Mesenchymal stem cell (in vitro differentiated cells and primary cell): ENCODE data around the gene PRIM2.
"Not testable (repeated sequence)": the region's sequence is repeated elsewhere in the genome, so short reads cannot be mapped to it uniquely, and the experiment has no call there.

ENCODE experiments used
- DNase-seq: peaks from one replicate; pipeline ENCODE4 v3.0.0-alpha.2; 2013
- H2AFZ ChIP-seq: one replicate; pipeline ENCODE4 v1.6.1; 2013; ENCODE audit warnings: low read depth, mild to moderate bottlenecking, control low read depth, inconsistent platforms, low read length, moderate library complexity
- H2AK5ac ChIP-seq: 2 replicates; pipeline ENCODE4 v1.6.1; 2013; ENCODE audit warnings: low read length, moderate library complexity, mild to moderate bottlenecking, inconsistent platforms; ENCODE audit not compliant: severe bottlenecking
- H2BK120ac ChIP-seq: one replicate; pipeline ENCODE4 v1.6.1; 2013; ENCODE audit warnings: low read depth, mild to moderate bottlenecking, inconsistent platforms, low read length, moderate library complexity
- H2BK12ac ChIP-seq, 2 experiments: one replicate each; pipeline ENCODE4 v1.6.1; 2013; ENCODE audit warnings: inconsistent platforms in 2 of 2, low read length in 2 of 2, mild to moderate bottlenecking in 2 of 2, moderate library complexity in 2 of 2, control low read depth in 1 of 2
- H2BK15ac ChIP-seq: one replicate; pipeline ENCODE4 v1.6.1; 2013; ENCODE audit warnings: mild to moderate bottlenecking, low read depth, inconsistent platforms; ENCODE audit not compliant: poor library complexity, severe bottlenecking
- H2BK5ac ChIP-seq: 2 replicates; pipeline ENCODE4 v1.6.1; 2013; ENCODE audit warnings: low read depth, mild to moderate bottlenecking, low read length, control low read depth, inconsistent platforms; ENCODE audit not compliant: poor library complexity, severe bottlenecking
- H3K14ac ChIP-seq, 2 experiments: one replicate each; pipeline ENCODE4 v1.6.1; 2013; ENCODE audit warnings: inconsistent platforms in 2 of 2, low read length in 2 of 2, control low read depth in 1 of 2, mild to moderate bottlenecking in 1 of 2, moderate library complexity in 1 of 2
- H3K18ac ChIP-seq, 2 experiments: one replicate each; pipeline ENCODE4 v1.6.1; 2013; ENCODE audit warnings: inconsistent platforms in 2 of 2, low read length in 2 of 2, control low read depth in 1 of 2, low read depth in 1 of 2, mild to moderate bottlenecking in 1 of 2
- H3K23ac ChIP-seq, 2 experiments: one replicate each; pipeline ENCODE4 v1.6.1; 2013; ENCODE audit warnings: inconsistent platforms in 2 of 2, low read length in 2 of 2, mild to moderate bottlenecking in 2 of 2, moderate library complexity in 2 of 2, control low read depth in 1 of 2
- H3K27ac ChIP-seq: 2 replicates; pipeline ENCODE4 v1.5.1; 2013; ENCODE audit warnings: mild to moderate bottlenecking, moderate library complexity, low read length, control low read depth, inconsistent platforms; ENCODE audit not compliant: poor library complexity, severe bottlenecking
- H3K27me3 ChIP-seq, 2 experiments: 2 replicates each; pipeline versions ENCODE4 v1.6.1 to v1.7.0; 2013; ENCODE audit warnings: low read length in 2 of 2, mild to moderate bottlenecking in 2 of 2, moderate library complexity in 2 of 2, control low read depth in 1 of 2, inconsistent platforms in 1 of 2; ENCODE audit not compliant: control insufficient read depth in 1 of 2, insufficient read depth in 1 of 2
- H3K36me3 ChIP-seq, 2 experiments: 2 replicates each; pipeline versions ENCODE4 v1.6.1 to v1.7.0; 2013; ENCODE audit warnings: low read length in 2 of 2, control low read depth in 1 of 2, inconsistent platforms in 1 of 2, low read depth in 1 of 2, mild to moderate bottlenecking in 1 of 2; ENCODE audit not compliant: insufficient read depth in 2 of 2, control insufficient read depth in 1 of 2
- H3K4ac ChIP-seq, 2 experiments: one replicate each; pipeline ENCODE4 v1.6.1; 2013; ENCODE audit warnings: inconsistent platforms in 2 of 2, low read length in 2 of 2, mild to moderate bottlenecking in 2 of 2, moderate library complexity in 2 of 2, control low read depth in 1 of 2, low read depth in 1 of 2
- H3K4me1 ChIP-seq: 2 replicates; pipeline ENCODE4 v1.6.1; 2013; ENCODE audit warnings: low read depth, low read length, control low read depth; ENCODE audit not compliant: control insufficient read depth, insufficient read depth
- H3K4me2 ChIP-seq: 2 replicates; pipeline ENCODE4 v1.6.1; 2013; ENCODE audit warnings: low read length, mild to moderate bottlenecking, inconsistent platforms; ENCODE audit not compliant: poor library complexity, severe bottlenecking
- H3K4me3 ChIP-seq, 2 experiments: 2 replicates each; pipeline versions ENCODE4 v1.5.1 to v1.7.0; 2013; ENCODE audit warnings: low read length in 2 of 2, mild to moderate bottlenecking in 2 of 2, control low read depth in 1 of 2, low read depth in 1 of 2; ENCODE audit not compliant: insufficient read depth in 1 of 2
- H3K79me1 ChIP-seq: replicated peaks from 2 replicates; pipeline ENCODE4 v1.6.1; 2013; ENCODE audit warnings: mild to moderate bottlenecking, control low read depth, low read length, inconsistent platforms; ENCODE audit not compliant: poor library complexity, severe bottlenecking
- H3K9ac ChIP-seq: 2 replicates; pipeline ENCODE4 v1.7.0; 2013; ENCODE audit warnings: mild to moderate bottlenecking, low read length, moderate library complexity
- H3K9me3 ChIP-seq: 2 replicates; pipeline ENCODE4 v1.7.0; 2013; ENCODE audit warnings: mild to moderate bottlenecking, low read length; ENCODE audit not compliant: control insufficient read depth
- H4K8ac ChIP-seq: one replicate; pipeline ENCODE4 v1.6.1; 2013; ENCODE audit warnings: inconsistent platforms, mild to moderate bottlenecking, low read length, moderate library complexity
- H4K91ac ChIP-seq: one replicate; pipeline ENCODE4 v1.6.1; 2013; ENCODE audit warnings: mild to moderate bottlenecking, low read length, inconsistent platforms
- WGBS: methylation state at CpG from one replicate; pipeline ENCODE4 v1.1.7; 2013; ENCODE audit warnings: mixed read lengths; 5-methylcytosine and 5-hydroxymethylcytosine counted together
- small RNA-seq: library from polyadenylated mRNA; stranded (forward); fragments of <200 nt; extraction: miRNeasy Mini kit (QIAGEN cat#:217004); gene quantifications from one replicate; pipeline ENCODE3, GENCODE V24; 2013; ENCODE audit warnings: low read depth

Gene PRIM2

DNA sequence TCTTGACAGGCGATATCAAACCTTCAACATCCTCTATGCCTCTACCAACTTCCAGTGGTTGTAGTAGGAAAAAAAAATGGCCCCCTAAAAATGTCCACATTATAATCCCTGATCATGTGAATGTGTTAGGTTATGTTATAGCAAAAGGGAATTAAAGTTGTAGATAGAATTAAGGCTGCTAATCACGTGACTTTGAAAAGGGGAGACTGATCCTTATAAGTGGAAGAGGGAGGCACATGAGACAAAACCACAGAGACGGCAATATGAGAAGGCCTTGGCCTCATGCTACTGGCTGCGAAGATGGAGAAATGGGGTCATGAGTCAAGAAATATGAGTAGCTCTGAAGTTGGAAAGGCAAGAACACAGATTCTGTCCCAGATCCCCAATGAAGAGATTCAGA, 358.0 kb downstream of the PRIM2 start:
- not testable (repeated sequence) for H2BK120ac ChIP-seq, H4K91ac ChIP-seq, H2BK15ac ChIP-seq, H3K27me3 ChIP-seq, H3K9ac ChIP-seq, DNase-seq, H2AK5ac ChIP-seq, H3K4me1 ChIP-seq, H2AFZ ChIP-seq, H3K27ac ChIP-seq, H4K8ac ChIP-seq, H3K14ac ChIP-seq, H3K36me3 ChIP-seq, H2BK12ac ChIP-seq, H3K4ac ChIP-seq, H3K4me2 ChIP-seq, H2BK5ac ChIP-seq, H3K9me3 ChIP-seq, H3K79me1 ChIP-seq, H3K23ac ChIP-seq, H3K4me3 ChIP-seq, H3K18ac ChIP-seq
- WGBS, result 74% methylated on average over 3 of the region's 4 CpGs

GRCh38 chr6:57696382-57696781, 379.0 kb downstream of the PRIM2 start:
- H3K18ac ChIP-seq, H2BK120ac ChIP-seq, H3K9me3 ChIP-seq, H3K4me2 ChIP-seq, H2AFZ ChIP-seq, H2AK5ac ChIP-seq, DNase-seq, H3K4me1 ChIP-seq, H3K14ac ChIP-seq, H3K4ac ChIP-seq, H3K36me3 ChIP-seq, H3K27ac ChIP-seq, H3K4me3 ChIP-seq, H3K27me3 ChIP-seq, H4K91ac ChIP-seq, H3K23ac ChIP-seq, H2BK12ac ChIP-seq, H2BK15ac ChIP-seq, H3K79me1 ChIP-seq, H2BK5ac ChIP-seq, H3K9ac ChIP-seq, H4K8ac ChIP-seq: not testable (repeated sequence)
- WGBS, result 0% methylated on average over 1 of the region's 1 CpG

Small RNA genes lying within 50 kb of the gene (small RNA-seq; reads per million reads assigned to genes)
- gene MIR548U, result 1.4 reads per million
